ENCODE measurements around the gene IFIT1B. TPM values are rescaled to one million over a fixed set of nuclear protein-coding genes. Genes with fewer than 3 reads are reported as not detected.
"Not testable (repeated sequence)": the region's sequence is repeated elsewhere in the genome, so short reads cannot be mapped to it uniquely, and the experiment has no call there.

Gene IFIT1B
- total RNA-seq, 1 experiment from 2014 or later: not detected

DNA sequence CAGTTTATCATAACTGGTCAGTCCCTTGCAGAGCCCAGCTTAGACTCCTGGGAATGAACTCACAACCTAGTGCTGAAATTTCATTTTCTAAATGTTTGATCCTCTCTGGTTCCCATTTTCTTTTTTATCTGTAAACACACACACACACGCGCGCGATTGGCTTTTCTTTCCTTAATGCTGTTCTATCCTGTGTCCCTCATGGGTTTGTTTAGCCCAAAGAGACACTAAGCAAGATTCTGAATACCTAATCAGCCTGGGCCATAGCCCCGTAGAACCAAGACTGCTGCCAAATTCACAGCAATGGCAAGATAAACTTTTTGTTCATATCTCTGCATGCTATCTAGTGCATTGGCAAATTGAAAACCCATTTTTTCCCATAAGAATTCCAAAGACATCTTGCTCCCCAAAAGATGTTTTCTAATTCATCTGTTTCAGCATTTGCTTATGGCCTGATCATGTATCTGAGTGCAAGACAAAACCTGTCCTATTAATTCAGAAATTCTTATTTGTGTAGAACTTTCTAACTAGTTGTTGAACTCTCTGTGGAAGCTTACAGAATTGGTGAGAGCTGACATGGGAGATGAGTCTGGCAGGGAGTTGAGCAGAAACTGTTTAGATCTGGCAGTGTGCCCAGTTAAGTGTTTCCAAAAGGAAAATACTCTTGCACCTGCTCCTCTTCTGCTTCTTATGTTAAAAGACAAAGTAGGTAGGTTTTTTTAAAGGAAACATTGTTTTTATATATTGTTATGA is 12.8 kb downstream of the IFIT1B start:
- no TSS peak for BruUV-seq (replicated peaks)
- CTCF ChIA-PET: no interaction called here
- Histone ChIP-seq H3F3A (ENCODE audit: low read length, unreplicated experiment) (peaks cover 3% of the 10 kb centered on the region), H3K4me3 (ENCODE audit: low read length) (no peak overlapping the region), H3K27ac (ENCODE audit: low read length) (no peak overlapping the region), H4K20me1 (ENCODE audit: low read length) (no peaks in the 10 kb centered on the region), H3K4me1 (ENCODE audit: insufficient read depth, low read length) (peaks cover 28% of the 10 kb centered on the region), H3K36me3 (ENCODE audit: low read depth, low read length) (no peaks in the 10 kb centered on the region), H3K79me2 (ENCODE audit: low read length) (peaks cover 24% of the 10 kb centered on the region), H3K9ac (ENCODE audit: low read length) (no peak overlapping the region), H3K9me2 (replicated peaks; ENCODE audit: low read length) (no peaks in the 10 kb centered on the region), H3K27me3 (ENCODE audit: low read length) (no peaks in the 10 kb centered on the region), H2AFZ (ENCODE audit: low read length) (no peak overlapping the region), H3K9me3 (ENCODE audit: low read length) (no peaks in the 10 kb centered on the region), H3K4me2 (ENCODE audit: low read length) (no peak overlapping the region)
- DNase-seq (no peak), ATAC-seq (no peak)
- TF ChIP-seq, protein P1, sequence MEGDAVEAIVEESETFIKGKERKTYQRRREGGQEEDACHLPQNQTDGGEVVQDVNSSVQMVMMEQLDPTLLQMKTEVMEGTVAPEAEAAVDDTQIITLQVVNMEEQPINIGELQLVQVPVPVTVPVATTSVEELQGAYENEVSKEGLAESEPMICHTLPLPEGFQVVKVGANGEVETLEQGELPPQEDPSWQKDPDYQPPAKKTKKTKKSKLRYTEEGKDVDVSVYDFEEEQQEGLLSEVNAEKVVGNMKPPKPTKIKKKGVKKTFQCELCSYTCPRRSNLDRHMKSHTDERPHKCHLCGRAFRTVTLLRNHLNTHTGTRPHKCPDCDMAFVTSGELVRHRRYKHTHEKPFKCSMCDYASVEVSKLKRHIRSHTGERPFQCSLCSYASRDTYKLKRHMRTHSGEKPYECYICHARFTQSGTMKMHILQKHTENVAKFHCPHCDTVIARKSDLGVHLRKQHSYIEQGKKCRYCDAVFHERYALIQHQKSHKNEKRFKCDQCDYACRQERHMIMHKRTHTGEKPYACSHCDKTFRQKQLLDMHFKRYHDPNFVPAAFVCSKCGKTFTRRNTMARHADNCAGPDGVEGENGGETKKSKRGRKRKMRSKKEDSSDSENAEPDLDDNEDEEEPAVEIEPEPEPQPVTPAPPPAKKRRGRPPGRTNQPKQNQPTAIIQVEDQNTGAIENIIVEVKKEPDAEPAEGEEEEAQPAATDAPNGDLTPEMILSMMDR (conservative IDR thresholded peaks at IDR 0.05; ENCODE audit: low read depth, low read length): no peak
- TF ChIP-seq EZH2phosphoT487 (IDR thresholded peaks at IDR 0.05; ENCODE audit: borderline replicate concordance, low read length) (no peak), EZH2 (IDR thresholded peaks at IDR 0.05; ENCODE audit: low read length, unreplicated experiment) (no peak)
- intact Hi-C loops (cut with micrococcal nuclease): loop anchor here (10.0 kb wide), 1 partner anchor 356 kb away; no protein-coding TSS in a partner anchor
- POLR2A ChIA-PET (ENCODE audit: unreplicated experiment): no interaction called here

DNA sequence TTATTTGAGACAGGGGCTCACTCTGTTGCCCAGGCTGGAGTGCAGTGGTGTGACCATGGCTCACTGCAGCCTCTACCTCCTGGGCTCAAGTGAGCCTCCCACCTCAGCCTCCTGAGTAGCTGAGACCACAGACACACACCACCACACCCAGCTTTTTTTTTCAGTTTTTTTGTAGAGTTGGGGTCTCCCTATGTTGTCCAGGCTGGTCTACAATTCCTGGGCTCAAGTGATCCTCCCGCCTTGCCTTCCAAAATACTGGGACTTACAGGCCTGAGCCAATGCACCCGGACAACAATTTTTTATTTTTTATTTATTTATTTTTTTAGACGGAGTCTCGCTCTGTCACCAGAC is 13.3 kb downstream of the IFIT1B start:
- CTCF ChIA-PET; H3K27ac ChIP-seq (ENCODE audit: low read length); H3K36me3 ChIP-seq (ENCODE audit: low read depth, low read length); POLR2A ChIA-PET (ENCODE audit: unreplicated experiment); H3K9me2 ChIP-seq (replicated peaks; ENCODE audit: low read length); H3K9me3 ChIP-seq (ENCODE audit: low read length); H3K4me3 ChIP-seq (ENCODE audit: low read length); H3K4me2 ChIP-seq (ENCODE audit: low read length); H3K27me3 ChIP-seq (ENCODE audit: low read length); H3K9ac ChIP-seq (ENCODE audit: low read length); DNase-seq; BruUV-seq (replicated peaks); H4K20me1 ChIP-seq (ENCODE audit: low read length); ATAC-seq; H2AFZ ChIP-seq (ENCODE audit: low read length); H3F3A ChIP-seq (ENCODE audit: low read length, unreplicated experiment): not testable (repeated sequence)
- H3K79me2 ChIP-seq (ENCODE audit: low read length): peaks cover 28% of the 10 kb centered on the region
- H3K4me1 ChIP-seq (ENCODE audit: insufficient read depth, low read length): peaks cover 24% of the 10 kb centered on the region
- intact Hi-C loops (cut with micrococcal nuclease): loop anchor here (10.0 kb wide), 1 partner anchor 356 kb away; no protein-coding TSS in a partner anchor

DNA sequence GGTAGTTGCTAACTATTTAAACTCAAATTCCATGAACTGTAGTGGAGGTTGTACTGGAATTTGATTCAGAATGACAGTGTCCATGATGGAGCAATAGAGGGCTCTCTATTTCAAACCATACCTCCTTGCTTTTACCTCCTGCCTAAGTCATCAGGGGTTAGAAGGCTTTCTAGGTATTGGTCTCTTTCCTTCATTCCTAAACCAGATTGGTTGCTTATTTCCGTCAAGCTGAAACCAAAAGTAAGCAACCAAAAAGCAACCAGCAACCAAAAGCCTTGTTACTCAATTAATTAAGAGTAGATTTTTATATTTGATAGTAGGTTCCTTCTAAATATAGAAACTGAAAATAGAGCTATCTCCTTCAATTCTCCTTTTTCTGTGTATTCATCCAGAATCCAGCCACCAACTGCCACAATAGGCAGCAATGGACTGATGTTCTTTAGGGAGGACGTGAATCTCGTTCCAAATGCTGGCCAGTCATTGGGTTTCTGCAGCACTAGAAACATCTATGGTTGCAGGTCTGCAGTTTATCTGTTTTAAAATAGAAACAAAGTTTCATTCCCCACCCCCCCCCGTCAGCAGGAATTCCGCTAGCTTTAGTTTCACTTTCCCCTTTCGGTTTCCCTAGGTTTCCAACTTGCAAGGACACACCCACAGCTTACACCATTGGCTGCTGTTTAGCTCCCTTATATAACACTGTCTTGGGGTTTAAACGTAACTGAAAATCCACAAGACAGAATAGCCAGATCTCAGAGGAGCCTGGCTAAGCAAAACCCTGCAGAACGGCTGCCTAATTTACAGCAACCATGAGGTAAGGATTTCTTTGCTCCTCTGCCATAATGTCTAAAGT is 14.3 kb downstream of the IFIT1B start, which contains the start of gene IFIT1:
IFIT1 (plus strand) TSS at position 717 of the 850 bp plus-strand sequence; CDS start at position 807, 90 bp downstream.
- DNase-seq (peak; percentile 75), ATAC-seq (peak; percentile 87)
- Histone ChIP-seq H3K79me2 (ENCODE audit: low read length) (peaks cover 28% of the 10 kb centered on the region), H3K9me2 (replicated peaks; ENCODE audit: low read length) (no peaks in the 10 kb centered on the region), H4K20me1 (ENCODE audit: low read length) (no peaks in the 10 kb centered on the region), H3K4me2 (ENCODE audit: low read length) (peak within 1 kb of the TSS; percentile 95), H3K4me1 (ENCODE audit: insufficient read depth, low read length) (peaks cover 18% of the 10 kb centered on the region), H3F3A (ENCODE audit: low read length, unreplicated experiment) (peaks cover 3% of the 10 kb centered on the region), H3K9me3 (ENCODE audit: low read length) (no peaks in the 10 kb centered on the region), H3K9ac (ENCODE audit: low read length) (peak within 1 kb of the TSS; percentile 21; the same call in 1 of the 2 replicates), H3K36me3 (ENCODE audit: low read depth, low read length) (no peaks in the 10 kb centered on the region), H3K27ac (ENCODE audit: low read length) (peak within 1 kb of the TSS; percentile 13), H3K27me3 (ENCODE audit: low read length) (no peaks in the 10 kb centered on the region), H2AFZ (ENCODE audit: low read length) (peak within 1 kb of the TSS; percentile 79), H3K4me3 (ENCODE audit: low read length) (peak within 1 kb of the TSS; percentile 78)
- intact Hi-C loops (cut with micrococcal nuclease): loop anchor here (2.0 to 10.0 kb wide), 2 partner anchors 23 to 357 kb away; partner anchors contain the start of gene IFIT5
- CTCF ChIA-PET: interaction anchor here (0.6 to 1.4 kb wide), 5 partner anchors 22 to 119 kb away, joined by 3 to 17 read pairs (median 12); partner anchors contain the start of genes IFIT3 and IFIT5
- POLR2A ChIA-PET (ENCODE audit: unreplicated experiment): interaction anchor here (0.5 to 0.7 kb wide), 5 partner anchors 31 to 309 kb away, joined by 6 to 28 read pairs (median 14); partner anchors contain the start of genes KIF20B and LIPA
- TSS peak; percentile 74 for BruUV-seq (replicated peaks)
- TF ChIP-seq EZH2phosphoT487 (IDR thresholded peaks at IDR 0.05; ENCODE audit: borderline replicate concordance, low read length) (no peak), EZH2 (IDR thresholded peaks at IDR 0.05; ENCODE audit: low read length, unreplicated experiment) (no peak)
- TF ChIP-seq, protein P1 (conservative IDR thresholded peaks at IDR 0.05; ENCODE audit: low read depth, low read length): peak; percentile 18; the same call in 1 of the 2 replicates
